Hematopoietic multipotent progenitor cell treated with erythropoietin and hydrocortisone succinate and interleukin-3 and kit ligand, for 8 days (in vitro differentiated cells): ENCODE results near the gene GTF3C1.

Experiments
- DNase-seq: peaks from one replicate; pipeline ENCODE4 v3.0.0-alpha.2; 2015

GTF3C1 gene

GRCh38 chr16:27417047-27417671, 132.6 kb downstream of the GTF3C1 start:
- no peak for DNase-seq

DNA sequence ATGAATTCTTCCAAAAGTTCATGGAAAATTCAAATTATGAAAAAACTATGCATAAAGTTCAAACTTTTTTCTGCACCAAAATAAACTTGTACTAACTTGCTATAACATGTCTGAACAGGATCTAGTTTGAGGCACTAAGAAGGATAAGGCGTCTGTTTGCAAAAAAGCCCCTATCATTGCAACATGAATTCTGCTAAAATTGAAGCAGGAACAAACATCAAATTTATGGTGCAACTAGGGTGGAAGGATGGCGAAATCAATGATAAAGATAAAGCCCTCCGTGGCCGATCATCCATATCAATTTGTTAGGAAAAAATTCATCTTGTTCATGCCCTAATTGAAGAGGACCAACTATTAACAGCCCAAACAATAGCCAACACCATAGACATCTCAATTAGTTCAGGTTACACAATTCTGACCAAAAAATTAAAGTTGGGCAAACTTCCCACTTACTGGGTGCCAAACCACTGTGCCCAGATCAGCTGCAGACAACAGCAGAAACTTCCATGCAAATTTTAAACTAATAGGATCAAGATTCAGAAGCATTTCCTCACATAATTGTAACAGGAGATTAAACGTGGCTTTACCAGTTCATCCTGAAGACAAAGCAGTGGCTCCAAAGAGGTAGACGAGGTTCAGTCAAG, 134.8 kb downstream of the GTF3C1 start:
- no peak for DNase-seq

GRCh38 chr16:27413956-27414355, 135.8 kb downstream of the GTF3C1 start:
- DNase-seq, result no peak

DNA sequence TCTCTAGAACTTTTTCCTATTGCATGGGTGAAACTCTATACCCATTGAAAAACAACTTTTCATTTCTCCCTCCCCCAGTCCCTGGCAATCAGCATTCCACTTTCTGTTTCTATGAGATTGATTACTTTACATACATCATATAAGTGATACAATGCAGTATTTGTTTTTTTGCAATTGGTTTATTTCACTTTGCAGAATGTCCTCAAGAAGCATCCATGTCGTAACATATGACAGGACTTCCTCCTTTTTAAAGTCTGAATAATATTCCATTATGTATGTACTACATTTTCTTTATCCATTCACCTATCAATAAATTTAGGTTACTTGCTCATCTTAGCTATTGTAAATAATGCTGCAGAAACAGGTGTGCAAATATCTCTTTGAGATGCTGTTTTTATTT, 139.0 kb downstream of the GTF3C1 start:
- no peak for DNase-seq
